Epidermal melanocyte (primary cell): Measurements from ENCODE around the gene MPPED1.

Experiments used
- DNase-seq: peaks from one replicate; pipeline ENCODE4 v3.0.0; 2011; ENCODE audit warnings: low spot score; ENCODE audit not compliant: insufficient read length

The MPPED1 gene

GRCh38 chr22:43476341-43476740 is 64.5 kb downstream of the MPPED1 start:
- DNase-seq, result no peak

- DNase-seq, result no peak
Observed at GRCh38 chr22:43476751-43477725, 65.2 kb downstream of the MPPED1 start.

GRCh38 chr22:43477966-43478365 is 66.2 kb downstream of the MPPED1 start:
- DNase-seq, result no peak

GRCh38 chr22:43478621-43479300 is 66.9 kb downstream of the MPPED1 start:
- DNase-seq, result no peak

DNA sequence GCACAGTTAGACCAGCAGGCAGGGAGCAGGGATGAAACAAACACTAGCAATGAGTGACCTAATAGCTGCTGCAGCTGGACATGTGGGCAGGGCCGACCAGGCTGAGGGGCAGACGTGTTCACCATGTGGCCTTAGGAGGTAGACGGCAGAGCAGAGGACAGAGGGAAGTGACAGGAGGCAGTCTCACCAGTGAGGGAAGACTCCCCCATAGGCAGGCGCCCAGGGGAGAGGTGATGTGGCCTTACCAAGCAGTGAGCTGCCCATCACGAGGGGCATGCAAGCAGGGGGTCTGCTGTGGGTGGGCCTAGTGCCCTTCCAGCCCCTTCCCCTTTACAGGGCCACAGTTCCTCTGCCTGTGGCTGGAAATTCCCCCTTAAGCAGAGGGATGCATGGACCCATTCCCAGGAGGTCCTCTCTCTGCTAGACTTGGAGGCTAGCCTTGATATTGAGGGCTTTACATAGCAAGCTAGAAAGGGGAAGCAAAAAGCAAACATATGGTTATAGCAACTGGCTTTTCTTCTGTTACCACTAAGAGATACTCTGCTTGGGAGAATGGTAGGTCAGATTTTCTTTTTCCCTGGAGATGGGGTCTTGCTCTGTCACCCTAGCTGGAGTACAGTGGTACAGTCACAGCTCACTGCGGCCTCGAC is 67.6 kb downstream of the MPPED1 start:
- no peak for DNase-seq

- no peak for DNase-seq
Observed at GRCh38 chr22:43479962-43480361, 68.1 kb downstream of the MPPED1 start.

- DNase-seq, result no peak
Observed at GRCh38 chr22:43481568-43482317, 69.9 kb downstream of the MPPED1 start.

GRCh38 chr22:43482318-43482625 is 70.5 kb downstream of the MPPED1 start:
- no peak for DNase-seq

GRCh38 chr22:43483266-43483665 is 71.5 kb downstream of the MPPED1 start:
- DNase-seq, result no peak

GRCh38 chr22:43483669-43484068 is 71.9 kb downstream of the MPPED1 start:
- DNase-seq, result no peak

DNA sequence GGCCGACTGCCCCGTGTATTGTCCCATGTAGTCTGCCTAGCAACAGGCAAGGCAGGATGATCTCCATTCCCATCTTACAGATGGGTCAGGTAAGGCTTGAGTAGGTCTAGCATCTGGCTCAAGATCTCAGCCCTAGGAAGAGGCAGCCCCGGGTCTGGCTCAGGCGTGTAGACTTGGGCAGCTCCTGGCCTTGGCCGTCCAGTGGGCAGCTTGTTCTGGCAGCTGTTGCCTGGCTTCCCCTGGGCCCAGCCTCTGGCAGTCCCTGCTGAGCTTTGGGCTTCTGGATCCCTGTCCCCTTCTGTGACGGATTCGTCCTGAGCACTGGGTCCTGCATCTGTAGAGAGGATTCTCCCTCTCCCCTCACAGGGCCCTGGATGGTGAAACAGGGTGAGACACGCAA is 72.4 kb downstream of the MPPED1 start:
- no peak for DNase-seq

GRCh38 chr22:43485502-43486089 is 73.8 kb downstream of the MPPED1 start:
- no peak for DNase-seq

- no peak for DNase-seq
Observed at GRCh38 chr22:43487311-43488030, 75.7 kb downstream of the MPPED1 start.

DNA sequence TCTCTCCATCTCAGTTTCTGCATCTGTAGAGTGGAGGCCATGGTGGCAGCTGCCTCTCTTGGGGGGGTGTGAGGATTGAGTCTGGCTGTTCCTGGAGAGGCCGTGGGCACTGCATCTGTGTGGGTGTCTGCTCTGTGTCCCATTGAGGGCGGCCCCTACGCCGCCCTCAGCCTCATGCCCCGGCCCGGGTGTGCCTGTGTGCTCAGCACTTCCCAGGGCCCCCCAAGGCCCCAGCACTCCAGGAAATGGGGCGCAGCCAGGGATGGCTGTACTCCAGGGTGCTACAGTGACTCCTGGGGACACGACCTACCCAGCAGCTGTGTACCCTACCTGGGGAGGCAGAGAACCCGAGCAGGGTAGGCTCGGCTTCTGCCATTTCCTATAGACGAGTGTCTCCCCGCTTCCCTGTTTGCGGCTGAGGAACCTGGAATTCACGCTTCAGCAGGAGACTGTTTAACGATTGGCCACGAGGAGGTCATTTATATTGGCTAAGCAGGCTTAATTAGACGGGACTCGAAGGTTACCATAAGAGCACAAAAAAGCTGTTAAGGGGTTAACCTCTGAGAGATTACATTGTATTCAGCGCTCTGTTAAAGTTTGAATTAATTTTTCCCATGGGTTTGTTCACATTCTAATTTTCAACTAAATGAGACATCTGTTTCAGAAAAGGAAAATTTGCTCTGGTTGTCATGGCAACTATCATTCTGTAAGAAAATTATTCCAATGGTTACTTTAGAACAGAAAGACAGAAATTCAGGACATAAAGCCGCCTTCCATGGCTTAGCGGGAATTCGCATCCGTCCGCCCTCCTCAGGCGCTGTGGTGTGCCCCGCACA is 76.4 kb downstream of the MPPED1 start:
- no peak for DNase-seq

GRCh38 chr22:43488937-43489336 is 77.1 kb downstream of the MPPED1 start:
- DNase-seq, result no peak

DNA sequence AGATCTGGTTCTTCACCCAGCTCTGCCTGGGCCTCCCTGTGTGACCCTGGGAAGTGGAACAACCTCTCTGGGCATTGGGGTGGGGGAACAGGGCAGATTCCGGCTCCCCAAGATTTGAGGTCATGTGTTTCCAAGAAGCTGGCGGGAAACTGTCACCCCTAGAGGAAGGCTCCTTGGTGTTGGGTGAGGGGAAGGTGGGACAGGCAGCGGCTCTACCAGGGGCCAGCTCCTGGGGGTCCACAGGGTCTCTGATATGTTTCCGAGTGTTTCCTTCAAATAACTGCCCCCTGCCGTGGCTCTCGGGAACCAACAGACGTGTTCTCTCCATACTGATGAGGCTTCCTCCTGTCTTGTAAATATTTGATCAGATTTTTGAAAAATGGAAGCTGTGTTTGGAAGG is 78.5 kb downstream of the MPPED1 start:
- no peak for DNase-seq

DNA sequence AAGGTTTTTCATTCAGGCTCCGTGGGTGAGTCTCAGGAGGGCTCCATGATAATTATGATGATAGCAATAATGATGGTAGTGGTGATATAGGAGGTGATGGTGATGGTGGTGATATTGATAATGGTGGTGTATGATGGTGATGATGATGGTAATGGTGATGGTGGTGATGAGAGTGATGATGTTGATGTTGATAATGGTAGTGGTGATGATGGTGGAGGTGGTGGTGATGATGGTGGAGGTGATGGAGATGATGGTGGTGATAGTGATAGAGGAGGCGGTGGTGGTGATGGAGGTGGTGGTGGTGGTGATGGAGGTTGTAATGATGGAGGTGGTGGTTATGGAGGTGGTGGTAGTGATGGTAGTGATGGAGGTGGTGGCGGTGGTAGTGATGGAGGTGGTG is 79.4 kb downstream of the MPPED1 start:
- no peak for DNase-seq

DNA sequence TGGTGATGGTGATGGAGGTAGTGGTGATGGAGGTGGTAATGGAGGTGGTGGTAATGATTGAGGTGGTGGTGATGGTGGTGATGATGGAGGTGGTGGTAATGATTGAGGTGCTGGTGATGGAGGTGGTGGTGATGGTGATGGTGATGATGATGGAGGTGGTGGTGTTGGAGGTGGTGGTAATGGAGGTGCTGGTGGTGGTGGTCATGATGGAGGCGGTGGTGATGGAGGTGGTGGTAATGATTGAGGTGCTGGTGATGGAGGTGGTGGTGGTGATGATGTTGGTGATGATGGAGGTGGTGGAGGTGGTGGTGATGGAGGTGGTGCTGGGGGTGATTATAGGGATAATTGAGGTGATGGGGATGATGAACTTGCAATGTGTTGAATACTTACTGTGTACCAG is 79.9 kb downstream of the MPPED1 start:
- no peak for DNase-seq

DNA sequence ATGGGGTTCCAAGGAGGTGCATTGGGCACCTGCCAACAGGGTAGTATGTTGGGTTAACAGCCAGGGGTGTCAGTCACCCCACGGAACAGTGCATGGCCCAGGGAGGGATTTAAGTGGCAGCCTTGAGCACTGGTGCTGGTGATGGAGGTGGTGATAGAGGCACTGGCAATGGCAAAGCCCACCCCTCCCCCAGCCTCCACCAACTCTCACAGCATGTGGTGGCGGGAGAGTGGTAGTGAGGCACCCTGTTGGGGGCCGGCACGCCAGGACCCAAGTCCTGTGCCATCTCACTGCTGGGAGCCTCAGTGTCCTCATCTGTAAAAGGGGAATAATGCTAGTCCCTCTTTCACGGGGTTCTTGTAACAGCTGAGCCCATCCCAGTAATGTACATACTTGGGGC is 81.5 kb downstream of the MPPED1 start:
- DNase-seq, result no peak
